OCI-LY7 (cell line): ENCODE measurements around the gene CCER1. TPM values are rescaled to one million over a fixed set of nuclear protein-coding genes. Genes with fewer than 3 reads are reported as not detected.

ENCODE experiments used
- BruUV-seq: library from RNA; stranded (reverse); fragments of 400-500 nt; replicated peaks from 2 replicates; lab custom pipeline; 2021; lab: Mats Ljungman, UMichigan
- CTCF ChIA-PET: fragments of 300-600 bp; sonication (Branson Sonifier 250); formaldehyde crosslinking; loops from one replicate; lab custom pipeline; 2022; ENCODE audit warnings: antibody characterized with exemption; ENCODE audit not compliant: unreplicated experiment; lab: Charles Lee
- POLR2A ChIA-PET: fragments of 300-600 bp; sonication (Branson Sonifier 250); formaldehyde crosslinking; loops from one replicate; lab custom pipeline; 2022; ENCODE audit warnings: antibody characterized with exemption; lab: Charles Lee
- DNase-seq: peaks from one replicate; pipeline ENCODE4 v3.0.0-alpha.2; 2015; ENCODE audit warnings: low spot score
- H2AFZ ChIP-seq: fragments of 200-600 bp; sonication (generic), shearing (Covaris generic); 2 replicates; pipeline ENCODE4 v1.6.1; 2014; ENCODE audit warnings: mild to moderate bottlenecking, antibody characterized with exemption, low read length, moderate library complexity
- H3K27ac ChIP-seq: fragments of 200-600 bp; sonication (generic); 2 replicates; pipeline ENCODE4 v1.5.1; 2014; ENCODE audit warnings: mixed run types, low read depth, mild to moderate bottlenecking, moderate library complexity, low read length, inconsistent platforms; ENCODE audit not compliant: poor library complexity, severe bottlenecking
- H3K36me3 ChIP-seq: fragments of 200-600 bp; sonication (generic); 2 replicates; pipeline ENCODE4 v1.6.1; 2014; ENCODE audit warnings: mild to moderate bottlenecking, antibody characterized with exemption, low read length, moderate library complexity, mixed read lengths; ENCODE audit not compliant: insufficient read depth
- H3K4me1 ChIP-seq: fragments of 200-600 bp; sonication (generic); 2 replicates; pipeline ENCODE4 v1.5.1; 2014; ENCODE audit warnings: mild to moderate bottlenecking, low read length; ENCODE audit not compliant: insufficient read depth, poor library complexity, severe bottlenecking
- H3K4me2 ChIP-seq: fragments of 200-600 bp; sonication (generic); 2 replicates; pipeline ENCODE4 v1.6.1; 2014; ENCODE audit warnings: mild to moderate bottlenecking, low read length
- H3K4me3 ChIP-seq: fragments of 200-600 bp; sonication (generic); 2 replicates; pipeline ENCODE4 v1.5.1; 2014; ENCODE audit warnings: mild to moderate bottlenecking, low read depth, low read length; ENCODE audit not compliant: poor library complexity, severe bottlenecking
- H3K79me2 ChIP-seq: fragments of 200-600 bp; sonication (generic); 2 replicates; pipeline ENCODE4 v1.6.1; 2016; ENCODE audit warnings: low read depth, mild to moderate bottlenecking, low read length, moderate library complexity, mixed read lengths; ENCODE audit not compliant: insufficient read depth
- H3K9me2 ChIP-seq: fragments of 200-600 bp; sonication (generic); 2 replicates; pipeline ENCODE4 v1.6.1; 2016; ENCODE audit warnings: mild to moderate bottlenecking, low read length, mixed read lengths; ENCODE audit not compliant: insufficient read depth
- H3K9me3 ChIP-seq: fragments of 200-600 bp; sonication (generic); 2 replicates; pipeline ENCODE4 v1.6.1; 2014; ENCODE audit warnings: mild to moderate bottlenecking, mixed run types, low read length, mixed read lengths
- H4K20me1 ChIP-seq: fragments of 200-600 bp; sonication (generic); 2 replicates; pipeline ENCODE4 v1.6.1; 2014; ENCODE audit warnings: mild to moderate bottlenecking, antibody characterized with exemption, low read length, moderate library complexity, mixed read lengths; ENCODE audit not compliant: insufficient read depth
- EZH2phosphoT487 ChIP-seq: fragments of 200-600 bp; sonication (generic); IDR thresholded peaks from 2 replicates; pipeline ENCODE4 v1.6.1; 2018; ENCODE audit warnings: low read depth, borderline replicate concordance, mild to moderate bottlenecking, mixed run types, antibody characterized with exemption, low read length, moderate library complexity, mixed read lengths
- intact Hi-C: fragments of 100-400 bp; cut with micrococcal nuclease; formaldehyde crosslinking; loops from one replicate; pipeline ENCODE4 v1.10.0; 2022; ENCODE audit not compliant: unreplicated experiment
- total RNA-seq, 2 experiments: library from RNA; depleted of rRNA in 1 of 2; stranded (reverse); fragments of >200 nt in 1 of 2; shearing (Covaris generic) in 1 of 2; gene quantifications; 2 replicates each; pipeline ENCODE4 v1.2.3, GENCODE V29; 2014 to 2022
- TF ChIP-seq, protein P1 (sequence below): fragments of 200-600 bp; sonication (generic); conservative IDR thresholded peaks from 2 replicates; pipeline ENCODE4 v1.5.1; 2014; ENCODE audit warnings: mild to moderate bottlenecking, antibody characterized with exemption, low read length, moderate library complexity, mixed read lengths

Gene CCER1
- total RNA-seq, 2 experiments from 2014 or later: not detected

DNA sequence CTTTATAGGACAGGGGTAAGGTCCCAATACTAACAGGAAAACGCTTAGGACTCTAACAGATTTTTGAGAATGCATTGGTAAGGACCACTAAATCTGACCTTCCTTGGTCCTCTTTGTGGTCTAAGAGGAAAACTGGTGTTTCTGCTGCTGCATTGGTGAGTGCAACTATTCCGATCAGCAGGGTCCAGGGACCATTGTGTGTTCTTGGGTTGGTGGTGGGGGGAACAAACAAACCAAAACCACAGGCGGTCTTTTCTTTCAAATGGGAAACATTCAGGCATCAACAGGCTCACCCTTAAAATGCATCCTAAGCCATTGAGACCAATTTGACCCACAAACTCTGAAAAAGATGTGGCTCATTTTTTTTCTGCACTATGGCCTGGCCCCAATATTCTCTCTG lies 29.1 kb upstream of the CCER1 start:
- H4K20me1 ChIP-seq: no peaks in the 10 kb centered on the region
- no TSS peak for BruUV-seq
- POLR2A ChIA-PET: interaction anchor here (0.6 kb wide), 1 partner anchor 15 kb away, joined by 3 read pairs; no protein-coding TSS in a partner anchor
- CTCF ChIA-PET: no interaction called here
- no peak for TF ChIP-seq EZH2phosphoT487
- TF ChIP-seq, protein P1, sequence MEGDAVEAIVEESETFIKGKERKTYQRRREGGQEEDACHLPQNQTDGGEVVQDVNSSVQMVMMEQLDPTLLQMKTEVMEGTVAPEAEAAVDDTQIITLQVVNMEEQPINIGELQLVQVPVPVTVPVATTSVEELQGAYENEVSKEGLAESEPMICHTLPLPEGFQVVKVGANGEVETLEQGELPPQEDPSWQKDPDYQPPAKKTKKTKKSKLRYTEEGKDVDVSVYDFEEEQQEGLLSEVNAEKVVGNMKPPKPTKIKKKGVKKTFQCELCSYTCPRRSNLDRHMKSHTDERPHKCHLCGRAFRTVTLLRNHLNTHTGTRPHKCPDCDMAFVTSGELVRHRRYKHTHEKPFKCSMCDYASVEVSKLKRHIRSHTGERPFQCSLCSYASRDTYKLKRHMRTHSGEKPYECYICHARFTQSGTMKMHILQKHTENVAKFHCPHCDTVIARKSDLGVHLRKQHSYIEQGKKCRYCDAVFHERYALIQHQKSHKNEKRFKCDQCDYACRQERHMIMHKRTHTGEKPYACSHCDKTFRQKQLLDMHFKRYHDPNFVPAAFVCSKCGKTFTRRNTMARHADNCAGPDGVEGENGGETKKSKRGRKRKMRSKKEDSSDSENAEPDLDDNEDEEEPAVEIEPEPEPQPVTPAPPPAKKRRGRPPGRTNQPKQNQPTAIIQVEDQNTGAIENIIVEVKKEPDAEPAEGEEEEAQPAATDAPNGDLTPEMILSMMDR: no peak
- H2AFZ ChIP-seq: no peak overlapping the region
- H3K4me3 ChIP-seq: no peak overlapping the region
- no peak overlapping the region for H3K27ac ChIP-seq
- no peaks in the 10 kb centered on the region for H3K79me2 ChIP-seq
- H3K9me3 ChIP-seq: no peaks in the 10 kb centered on the region
- H3K4me1 ChIP-seq: no peaks in the 10 kb centered on the region
- no peak for DNase-seq
- H3K36me3 ChIP-seq: no peaks in the 10 kb centered on the region
- H3K4me2 ChIP-seq: no peak overlapping the region
- H3K9me2 ChIP-seq: no peaks in the 10 kb centered on the region
- intact Hi-C loops: no loop called here

DNA sequence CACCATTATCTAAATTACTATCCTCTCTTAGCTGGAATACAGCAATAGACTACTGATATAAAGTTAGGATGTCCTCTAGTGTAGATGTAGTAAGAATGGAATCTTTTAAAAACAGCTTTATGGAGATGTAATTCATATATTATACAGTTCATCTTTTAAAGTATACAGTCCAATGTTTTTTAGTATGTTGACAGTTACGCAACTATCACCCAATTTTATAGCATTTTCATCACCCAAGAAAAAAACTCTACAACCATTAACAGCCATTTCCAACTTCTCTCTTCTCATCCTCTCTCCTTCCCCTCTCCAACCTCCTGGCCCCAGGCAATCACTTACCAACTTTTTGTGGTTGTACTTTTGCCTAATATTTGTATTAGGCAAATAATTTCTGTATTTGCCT lies 27.2 kb upstream of the CCER1 start:
- TF ChIP-seq EZH2phosphoT487: no peak
- TF ChIP-seq, protein P1: no peak
- Histone ChIP-seq H3K4me1 (no peaks in the 10 kb centered on the region), H3K4me3 (no peak overlapping the region), H3K4me2 (no peak overlapping the region), H2AFZ (no peak overlapping the region), H3K9me2 (no peaks in the 10 kb centered on the region), H3K79me2 (no peaks in the 10 kb centered on the region), H4K20me1 (no peaks in the 10 kb centered on the region), H3K9me3 (no peaks in the 10 kb centered on the region), H3K36me3 (no peaks in the 10 kb centered on the region), H3K27ac (no peak overlapping the region)
- ChIA-PET CTCF (no interaction called here), POLR2A (no interaction called here)
- no peak for DNase-seq
- intact Hi-C loops: no loop called here
- no TSS peak for BruUV-seq

DNA sequence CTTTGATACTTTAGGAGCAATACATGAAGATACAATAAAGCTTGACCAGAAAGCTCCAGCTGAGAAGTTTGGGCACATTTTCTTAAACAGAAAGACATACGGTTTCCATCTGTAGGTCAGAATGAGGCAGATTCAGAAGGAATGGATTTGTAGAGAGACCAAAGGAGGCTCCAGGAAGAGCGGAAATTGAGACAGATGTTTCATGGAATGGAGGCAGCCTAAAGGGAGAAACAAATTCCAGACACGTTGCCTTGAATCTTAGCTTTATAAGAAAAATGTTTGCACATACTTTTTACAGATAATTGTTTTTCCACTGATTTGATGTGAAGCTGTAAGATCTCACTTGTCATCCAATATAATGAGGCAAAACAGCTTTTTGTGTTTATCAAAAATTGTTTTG lies 25.0 kb upstream of the CCER1 start:
- H3K4me1 ChIP-seq: no peaks in the 10 kb centered on the region
- no peaks in the 10 kb centered on the region for H3K36me3 ChIP-seq
- BruUV-seq: no TSS peak
- DNase-seq: no peak
- H3K79me2 ChIP-seq: no peaks in the 10 kb centered on the region
- H3K9me2 ChIP-seq: no peaks in the 10 kb centered on the region
- no peaks in the 10 kb centered on the region for H4K20me1 ChIP-seq
- H3K4me2 ChIP-seq: no peak overlapping the region
- no peaks in the 10 kb centered on the region for H3K9me3 ChIP-seq
- H3K27ac ChIP-seq: no peak overlapping the region
- no peak overlapping the region for H2AFZ ChIP-seq
- intact Hi-C loops: loop anchor here (5.0 kb wide), 2 partner anchors 127 to 347 kb away; no protein-coding TSS in a partner anchor
- ChIA-PET CTCF (no interaction called here), POLR2A (interaction anchor here (1.2 kb wide), 1 partner anchor 13 kb away, joined by 3 read pairs; no protein-coding TSS in a partner anchor)
- TF ChIP-seq EZH2phosphoT487: no peak
- no peak overlapping the region for H3K4me3 ChIP-seq
